Neural progenitor cell (in vitro differentiated cells): Measurements from ENCODE around the gene MOB1A. TPM values are rescaled to one million over a fixed set of nuclear protein-coding genes. Genes with fewer than 3 reads are reported as not detected.
A peak's percentile ranks its signal among the peaks of the same experiment; 100 is the strongest.

Source experiments
- DNase-seq: peaks from one replicate; pipeline ENCODE4 v3.0.0-alpha.2; 2016; ENCODE audit warnings: low spot score
- H2AFZ ChIP-seq: fragments of 200-600 bp; sonication (generic); replicated peaks from 2 replicates; pipeline ENCODE4 v1.6.1; 2016; ENCODE audit warnings: antibody characterized with exemption
- H3F3A ChIP-seq: fragments of 200-600 bp; sonication (generic); 2 replicates; pipeline ENCODE4 v1.6.1; 2016; ENCODE audit warnings: antibody characterized with exemption, low read depth
- H3K27ac ChIP-seq: fragments of 200-600 bp; sonication (generic); 2 replicates; pipeline ENCODE4 v1.5.1; 2016; ENCODE audit warnings: mild to moderate bottlenecking
- H3K27me3 ChIP-seq: fragments of 200-600 bp; sonication (generic); 2 replicates; pipeline ENCODE4 v1.6.1; 2016; ENCODE audit warnings: mild to moderate bottlenecking, moderate library complexity
- H3K36me3 ChIP-seq: fragments of 200-600 bp; sonication (generic); 2 replicates; pipeline ENCODE4 v1.5.1; 2016
- H3K4me1 ChIP-seq: fragments of 200-600 bp; sonication (generic); 2 replicates; pipeline ENCODE4 v1.6.1; 2016; ENCODE audit warnings: mixed run types
- H3K4me2 ChIP-seq: fragments of 200-600 bp; sonication (generic); 2 replicates; pipeline ENCODE4 v1.6.1; 2016
- H3K4me3 ChIP-seq: fragments of 200-600 bp; sonication (generic); 2 replicates; pipeline ENCODE4 v1.5.1; 2016
- H3K79me2 ChIP-seq: fragments of 200-600 bp; sonication (generic); 2 replicates; pipeline ENCODE4 v1.6.1; 2016; ENCODE audit warnings: low read depth
- H3K9ac ChIP-seq: fragments of 200-600 bp; sonication (generic); 2 replicates; pipeline ENCODE4 v1.6.1; 2016
- H3K9me3 ChIP-seq: fragments of 200-600 bp; sonication (generic); 2 replicates; pipeline ENCODE4 v1.5.1; 2016; ENCODE audit warnings: low read depth
- H4K20me1 ChIP-seq: fragments of 200-600 bp; sonication (generic); 2 replicates; pipeline ENCODE4 v1.6.1; 2016; ENCODE audit warnings: low read depth
- H3K27ac Mint-ChIP-seq: 3 replicates; pipeline ENCODE4 v1.8.0; 2021; ENCODE audit warnings: mixed read lengths
- H3K27me3 Mint-ChIP-seq: 2 replicates; pipeline ENCODE4 v1.8.0; 2022; ENCODE audit warnings: low read depth, mild to moderate bottlenecking, inconsistent platforms, moderate library complexity, mixed read lengths; ENCODE audit not compliant: insufficient read depth
- H3K36me3 Mint-ChIP-seq: 3 replicates; pipeline ENCODE4 v1.8.0; 2021; ENCODE audit warnings: mixed read lengths
- H3K4me1 Mint-ChIP-seq: 3 replicates; pipeline ENCODE4 v1.8.0; 2021; ENCODE audit warnings: mixed read lengths
- H3K4me3 Mint-ChIP-seq: 3 replicates; pipeline ENCODE4 v1.8.0; 2021; ENCODE audit warnings: mild to moderate bottlenecking, moderate library complexity, mixed read lengths
- H3K9me3 Mint-ChIP-seq: 3 replicates; pipeline ENCODE4 v1.8.0; 2020; ENCODE audit warnings: mixed read lengths
- CTCF ChIP-seq: fragments of 200-600 bp; sonication (generic); IDR thresholded peaks from 2 replicates; pipeline ENCODE4 v1.5.1; 2017; ENCODE audit warnings: antibody characterized with exemption, mild to moderate bottlenecking
- EZH2 ChIP-seq: fragments of 200-600 bp; sonication (generic); IDR thresholded peaks from 2 replicates; pipeline ENCODE4 v1.6.1; 2017; ENCODE audit warnings: antibody characterized with exemption, mild to moderate bottlenecking, moderate library complexity
- EZH2phosphoT487 ChIP-seq: fragments of 200-600 bp; sonication (generic); IDR thresholded peaks from 2 replicates; pipeline ENCODE4 v1.6.1; 2017; ENCODE audit warnings: antibody characterized with exemption
- total RNA-seq: library from RNA; depleted of rRNA; stranded (reverse); fragments of >200 nt; gene quantifications from 2 replicates; pipeline ENCODE4 v1.2.3, GENCODE V29; 2015; ENCODE audit warnings: low replicate concordance

MOB1A gene
- total RNA-seq = 125 and 163 TPM in 2 replicates

- Histone ChIP-seq H2AFZ (peak within 1 kb of the TSS; percentile 54), H3F3A (peaks cover 12% of the 10 kb centered on the region), H3K4me3 (peak within 1 kb of the TSS; percentile 79), H4K20me1 (peaks cover 25% of the 10 kb centered on the region), H3K27me3 (no peaks in the 10 kb centered on the region), H3K9ac (peak within 1 kb of the TSS; percentile 93), H3K79me2 (peaks cover 51% of the 10 kb centered on the region), H3K9me3 (peaks cover 10% of the 10 kb centered on the region), H3K4me1 (peaks cover 7% of the 10 kb centered on the region), H3K4me2 (peak within 1 kb of the TSS; percentile 88), H3K27ac (peak within 1 kb of the TSS; percentile 97), H3K36me3 (peaks cover 7% of the 10 kb centered on the region)
- peak within 1 kb of the TSS; percentile 84 for H3K27ac Mint-ChIP-seq
- H3K9me3 Mint-ChIP-seq = peaks cover 18% of the 10 kb centered on the region
- TF ChIP-seq CTCF (no peak), EZH2phosphoT487 (no peak), EZH2 (no peak)
- peaks cover 2% of the 10 kb centered on the region for H3K27me3 Mint-ChIP-seq
- peak; percentile 100 for DNase-seq
- peaks cover 17% of the 10 kb centered on the region for H3K36me3 Mint-ChIP-seq
- peak within 1 kb of the TSS; percentile 96 for H3K4me3 Mint-ChIP-seq
- peaks cover 8% of the 10 kb centered on the region for H3K4me1 Mint-ChIP-seq
Measured at GRCh38 chr2:74178211-74179062, at the start of gene MOB1A. MOB1A (minus strand) TSS chr2:74178879; CDS start chr2:74178674, 205 bp downstream.

DNA sequence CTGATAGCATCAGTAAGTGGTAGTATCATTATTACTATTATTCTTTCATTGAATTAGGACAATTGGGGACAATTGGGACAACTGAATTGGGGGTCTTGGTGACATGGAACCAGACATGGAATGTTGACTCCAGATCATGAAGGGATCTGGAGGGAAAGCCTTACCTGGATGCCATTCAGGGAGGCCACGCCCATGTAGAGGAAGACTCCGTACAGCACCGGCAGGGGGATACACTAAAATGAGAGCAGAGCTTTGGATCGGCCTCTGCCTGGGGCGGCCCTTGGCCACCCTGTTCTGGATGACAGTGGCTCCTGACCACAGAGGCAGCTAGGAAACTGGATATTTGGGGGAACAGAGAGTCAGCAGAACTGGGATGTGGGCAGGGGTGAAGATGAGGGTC, 49.0 kb upstream of the MOB1A start:
- no peak overlapping the region for H3K4me3 Mint-ChIP-seq
- no peaks in the 10 kb centered on the region for H3K27me3 ChIP-seq
- H3K27me3 Mint-ChIP-seq = peaks cover 13% of the 10 kb centered on the region
- H3K9me3 ChIP-seq = no peaks in the 10 kb centered on the region
- DNase-seq = peak; percentile 22
- H3K4me1 ChIP-seq = no peaks in the 10 kb centered on the region
- no peaks in the 10 kb centered on the region for H3F3A ChIP-seq
- H3K36me3 ChIP-seq = no peaks in the 10 kb centered on the region
- H2AFZ ChIP-seq = no peak overlapping the region
- TF ChIP-seq CTCF = no peak
- TF ChIP-seq EZH2 = no peak
- no peak for TF ChIP-seq EZH2phosphoT487
- H3K4me2 ChIP-seq = no peak overlapping the region
- H3K27ac ChIP-seq = no peak overlapping the region
- no peak overlapping the region for H3K4me3 ChIP-seq
- H4K20me1 ChIP-seq = no peaks in the 10 kb centered on the region
- no peaks in the 10 kb centered on the region for H3K79me2 ChIP-seq
- H3K9me3 Mint-ChIP-seq = no peaks in the 10 kb centered on the region
- H3K27ac Mint-ChIP-seq = no peak overlapping the region
- H3K4me1 Mint-ChIP-seq = peaks cover 6% of the 10 kb centered on the region
- no peak overlapping the region for H3K9ac ChIP-seq
- H3K36me3 Mint-ChIP-seq = peaks cover under 1% of the 10 kb centered on the region

DNA sequence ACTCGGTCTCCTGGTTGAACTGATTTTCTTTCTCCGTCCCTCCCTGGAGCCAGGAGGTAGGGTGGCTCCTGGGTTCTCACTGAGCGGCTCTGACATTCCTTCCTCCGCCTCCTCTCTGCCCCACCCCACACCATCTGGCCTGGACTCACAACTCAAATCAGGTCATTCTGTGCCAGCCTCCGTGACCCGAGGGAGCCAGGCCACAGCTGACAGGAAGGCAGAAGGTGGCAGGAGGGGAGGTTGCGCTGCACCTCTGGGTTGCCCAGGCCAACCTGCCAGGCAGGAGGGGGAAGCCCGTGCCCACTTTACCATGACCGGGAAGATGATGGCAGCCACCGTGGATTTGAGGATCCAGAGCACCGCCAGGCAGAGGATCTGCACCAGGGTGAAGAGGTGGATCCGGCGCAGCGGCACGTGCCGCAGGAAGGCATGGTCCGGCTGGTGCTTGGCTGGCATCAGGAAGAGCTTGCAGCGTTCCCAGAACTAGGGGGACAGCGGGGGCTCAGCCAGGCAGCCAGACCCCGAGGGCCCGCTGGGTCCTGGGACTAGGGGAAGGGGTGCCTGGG, 48.1 kb upstream of the MOB1A start:
- H3K36me3 ChIP-seq = no peaks in the 10 kb centered on the region
- H3K27me3 Mint-ChIP-seq = peaks cover 13% of the 10 kb centered on the region
- no peak overlapping the region for H3K4me2 ChIP-seq
- H3K4me1 Mint-ChIP-seq = peaks cover 6% of the 10 kb centered on the region
- H3K27ac Mint-ChIP-seq = no peak overlapping the region
- H3K9me3 Mint-ChIP-seq = no peaks in the 10 kb centered on the region
- H3F3A ChIP-seq = peaks cover 2% of the 10 kb centered on the region
- H3K4me3 ChIP-seq = no peak overlapping the region
- no peak overlapping the region for H2AFZ ChIP-seq
- no peaks in the 10 kb centered on the region for H3K4me1 ChIP-seq
- H3K4me3 Mint-ChIP-seq = no peak overlapping the region
- no peaks in the 10 kb centered on the region for H4K20me1 ChIP-seq
- no peaks in the 10 kb centered on the region for H3K9me3 ChIP-seq
- no peak overlapping the region for H3K9ac ChIP-seq
- TF ChIP-seq EZH2phosphoT487 = no peak
- TF ChIP-seq CTCF = no peak
- TF ChIP-seq EZH2 = no peak
- H3K79me2 ChIP-seq = no peaks in the 10 kb centered on the region
- peaks cover 3% of the 10 kb centered on the region for H3K36me3 Mint-ChIP-seq
- no peak overlapping the region for H3K27ac ChIP-seq
- H3K27me3 ChIP-seq = no peaks in the 10 kb centered on the region
- DNase-seq = no peak
